Measurements from ENCODE around the gene KIAA1671. TPM values are rescaled to one million over a fixed set of nuclear protein-coding genes. Genes with fewer than 3 reads are reported as not detected.
"Not testable (repeated sequence)": the region's sequence is repeated elsewhere in the genome, so short reads cannot be mapped to it uniquely, and the experiment has no call there.

KIAA1671 gene
- polyA plus RNA-seq (ENCODE audit: insufficient read length): 27.1 TPM
- long read RNA-seq, donor 1, full-length matches to known transcripts: 2 of 2 reads
- long read RNA-seq, donor 1, partial matches to known transcripts: 0 of 2 reads
- long read RNA-seq, donor 1, other reads (novel, unspliced or antisense): 0 of 2 reads
- long read RNA-seq, donor 2: 0 reads
- long read RNA-seq, donor 3: 0 reads
- long read RNA-seq, donor 4: 0 reads
- long read RNA-seq, donor 5: 0 reads
- long read RNA-seq, donor 6: 0 reads
- long read RNA-seq, donor 7: 0 reads
- long read RNA-seq, donor 8, full-length matches to known transcripts: 1 of 9 reads
- long read RNA-seq, donor 8, partial matches to known transcripts: 8 of 9 reads
- long read RNA-seq, donor 8, other reads (novel, unspliced or antisense): 0 of 9 reads

DNA sequence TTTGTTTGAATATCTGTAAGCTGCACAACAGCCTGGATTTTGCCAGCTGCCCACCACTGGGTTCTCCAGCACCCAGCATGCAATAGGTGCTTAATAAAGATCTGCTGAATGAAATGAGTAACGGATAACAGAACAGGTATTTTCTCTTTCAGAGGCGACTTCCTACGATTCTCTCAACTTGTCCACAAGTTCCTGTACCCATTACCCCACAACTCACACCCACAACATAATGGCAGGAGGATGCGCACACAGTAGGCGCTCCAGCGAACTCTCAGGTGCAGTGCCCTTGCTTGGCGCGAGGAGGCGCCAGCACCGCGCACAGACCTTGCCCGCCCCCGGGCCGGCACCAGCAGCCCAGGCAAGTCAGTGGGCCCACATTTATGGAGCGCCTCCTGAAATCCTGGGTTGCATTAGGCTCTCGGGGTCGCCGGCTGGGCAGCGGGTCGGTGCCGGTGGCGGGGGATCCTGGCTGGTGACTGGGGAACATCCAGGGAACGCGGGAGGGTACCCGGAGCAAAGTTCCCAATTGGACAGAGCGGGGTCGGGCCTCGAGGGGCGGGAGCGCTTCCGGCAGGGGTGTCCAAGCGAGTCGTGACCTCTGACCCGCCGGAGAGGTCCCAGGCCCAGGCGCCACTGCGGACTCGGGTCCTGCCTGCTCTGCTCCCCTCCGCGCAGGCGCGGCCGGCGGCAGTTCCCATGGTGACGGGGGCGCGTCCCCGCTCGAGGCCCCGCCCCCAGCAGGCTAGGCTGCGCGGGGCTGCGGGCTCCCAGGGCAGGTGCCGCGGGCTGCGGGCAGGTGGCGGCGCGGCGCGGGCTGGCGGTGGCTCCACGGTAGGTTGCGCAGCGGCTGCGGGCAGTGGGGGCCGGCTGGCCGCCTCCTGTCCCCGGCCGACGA is at the start of gene KIAA1671:
KIAA1671 (plus strand) TSS at position 775 of the 895 bp plus-strand sequence. CDS start 75,284 bp downstream, outside the sequence.
- peak; percentile 84 for DNase-seq

GRCh38 chr22:24905909-24906308 is 46.6 kb upstream of the KIAA1671 start:
- no peak for DNase-seq

- not testable (repeated sequence) for DNase-seq
These were observed 45.4 kb upstream of the KIAA1671 start for GRCh38 chr22:24907101-24907500.

GRCh38 chr22:24920029-24920428 is 32.5 kb upstream of the KIAA1671 start:
- DNase-seq: no peak

DNA sequence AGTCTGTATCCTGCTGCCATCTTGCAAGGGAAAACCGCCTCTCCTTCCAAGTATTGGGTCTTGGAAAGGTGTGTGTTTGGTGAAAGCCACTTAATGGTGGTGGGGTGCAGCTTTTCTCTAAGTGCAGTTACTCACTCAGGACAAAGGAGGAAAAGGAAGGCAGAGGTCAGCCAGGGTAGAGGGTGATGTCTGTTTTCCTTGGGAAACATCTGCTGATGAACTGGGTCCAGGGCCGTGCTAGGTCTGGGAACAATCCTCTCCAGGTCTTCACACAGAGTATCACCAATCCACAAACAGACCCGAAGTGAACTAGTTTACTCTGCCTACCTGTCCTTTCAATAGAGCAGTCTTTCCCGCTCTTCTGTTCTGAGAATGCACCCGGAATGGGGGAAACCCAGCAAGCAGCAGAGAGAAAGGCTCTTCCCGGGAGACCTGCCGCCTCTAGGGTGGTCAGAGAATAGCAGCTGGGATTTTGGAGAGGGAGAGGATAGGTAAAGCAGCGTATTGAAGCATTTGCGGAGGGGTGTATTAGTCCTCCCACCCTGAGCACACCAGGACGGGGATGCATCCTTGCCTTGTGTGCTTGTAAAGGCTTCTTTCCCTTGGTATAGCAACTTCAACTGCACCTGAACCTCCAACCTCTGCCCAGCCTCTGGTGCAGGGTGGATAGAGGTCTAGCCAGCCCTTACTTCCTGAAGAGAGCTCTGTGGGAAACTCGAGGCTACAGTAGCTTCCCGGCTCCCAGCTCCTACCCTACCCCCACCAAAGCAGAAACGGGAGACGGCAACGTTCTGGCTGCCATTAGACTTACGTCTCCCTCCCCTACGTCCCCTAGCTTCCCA is 26.7 kb upstream of the KIAA1671 start:
- no peak for DNase-seq

- no peak for DNase-seq
These were observed 26.1 kb upstream of the KIAA1671 start for GRCh38 chr22:24926428-24926725.

DNA sequence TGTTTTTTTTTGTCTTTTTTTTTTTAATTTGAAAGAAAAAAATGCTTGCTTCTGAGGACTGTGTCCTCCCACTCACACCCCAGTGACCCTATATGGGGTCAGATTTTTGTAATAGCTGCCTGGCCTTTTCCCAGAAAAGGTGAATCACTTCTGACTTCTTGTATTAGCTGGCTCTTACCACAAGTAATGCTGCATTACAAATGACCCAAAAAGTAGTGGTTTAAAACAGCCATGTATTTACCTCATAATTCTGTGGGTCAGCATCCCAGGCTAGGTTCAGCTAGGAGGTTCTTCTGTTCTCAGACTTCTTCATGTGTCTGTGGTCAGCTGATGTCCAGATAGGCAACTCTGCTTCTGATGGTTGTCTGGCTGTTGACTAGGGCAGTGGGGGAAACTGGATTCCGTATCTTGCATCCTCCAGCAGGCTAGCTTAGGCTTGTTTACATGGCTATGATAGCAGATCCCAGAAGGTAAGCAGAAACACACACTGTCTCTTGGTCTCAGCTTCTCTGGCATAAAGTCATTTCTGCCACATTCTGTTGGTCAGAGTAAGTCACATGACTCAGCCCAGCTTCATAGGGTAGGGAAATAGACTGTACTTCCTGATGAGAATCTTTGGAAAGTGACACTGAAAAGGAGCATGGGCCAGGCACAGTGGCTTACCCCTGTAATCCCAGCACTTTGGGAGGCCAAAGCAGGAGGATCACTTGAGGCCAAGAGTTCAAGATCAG is 25.5 kb upstream of the KIAA1671 start:
- no peak for DNase-seq

DNA sequence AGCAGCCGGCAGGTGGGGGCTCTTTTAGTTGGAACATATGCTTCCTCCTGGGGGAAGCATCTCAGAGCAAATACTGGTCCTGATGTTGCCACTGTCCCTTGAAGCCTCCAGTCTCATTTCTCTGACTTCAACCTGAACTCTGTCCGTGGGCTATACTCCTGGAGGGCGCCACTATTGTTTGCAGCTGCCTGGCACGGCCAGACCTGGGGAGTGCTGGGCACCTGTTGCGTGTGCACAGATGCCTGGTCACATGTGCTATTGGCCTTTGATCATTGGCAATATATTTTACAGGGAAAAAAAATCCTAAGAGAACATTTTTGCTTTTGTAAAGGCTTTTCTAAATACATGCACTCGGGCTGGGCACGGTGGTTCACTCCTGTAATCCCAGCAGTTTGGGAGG is 24.2 kb upstream of the KIAA1671 start:
- no peak for DNase-seq

- DNase-seq: no peak
These were observed 21.8 kb upstream of the KIAA1671 start for GRCh38 chr22:24930678-24931077.

DNA sequence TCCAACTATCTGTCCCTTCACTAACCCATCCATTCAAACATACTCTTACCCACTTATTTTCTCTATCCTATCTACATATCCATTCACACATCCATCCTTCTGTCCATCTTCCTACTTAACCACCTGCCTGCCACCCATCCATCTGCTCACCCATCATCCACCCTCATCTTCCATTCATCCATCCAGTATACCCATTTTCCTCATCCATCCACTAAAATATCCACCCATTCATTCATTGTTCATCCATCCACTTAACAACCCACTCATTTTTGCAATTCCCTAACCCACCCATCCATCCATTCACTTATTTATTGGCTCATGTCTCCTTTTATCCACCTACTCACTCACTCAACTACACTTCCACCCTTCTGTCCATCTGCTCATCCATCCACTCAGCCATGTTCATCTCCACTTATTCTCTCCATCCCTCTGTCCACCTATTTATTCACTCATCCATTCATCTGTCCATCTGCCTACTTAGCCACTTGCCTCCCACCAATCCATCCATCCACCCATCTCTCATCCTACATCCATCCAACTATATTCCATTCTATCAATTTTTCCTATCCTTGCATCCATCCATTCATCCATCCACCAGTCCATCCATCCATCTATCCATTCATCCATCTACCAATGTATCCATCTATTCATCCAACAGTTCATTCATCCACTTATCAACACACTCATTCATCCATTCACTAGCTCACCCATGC is 16.6 kb upstream of the KIAA1671 start:
- no peak for DNase-seq

DNA sequence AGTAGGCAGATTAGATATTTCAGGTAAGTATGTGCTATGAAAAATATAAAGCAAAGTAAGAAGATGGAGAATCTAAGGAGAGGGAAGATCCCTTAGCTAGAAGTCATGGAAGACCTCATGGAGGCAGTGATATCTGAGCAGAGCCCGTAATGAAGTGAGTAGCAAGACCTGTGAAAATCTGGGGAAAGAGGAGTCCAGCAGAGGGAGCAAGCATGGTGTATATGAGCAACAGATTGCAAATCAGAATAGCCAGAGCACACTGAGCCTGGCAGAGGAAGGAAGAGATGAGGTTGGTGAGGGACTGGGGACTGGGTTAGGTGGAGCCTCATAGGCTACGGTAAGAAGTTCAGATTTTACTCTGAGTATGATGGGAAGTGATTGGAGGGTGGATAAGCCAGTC is 15.4 kb upstream of the KIAA1671 start:
- no peak for DNase-seq

- DNase-seq: no peak
These were observed 13.7 kb upstream of the KIAA1671 start for GRCh38 chr22:24938741-24939341.

DNA sequence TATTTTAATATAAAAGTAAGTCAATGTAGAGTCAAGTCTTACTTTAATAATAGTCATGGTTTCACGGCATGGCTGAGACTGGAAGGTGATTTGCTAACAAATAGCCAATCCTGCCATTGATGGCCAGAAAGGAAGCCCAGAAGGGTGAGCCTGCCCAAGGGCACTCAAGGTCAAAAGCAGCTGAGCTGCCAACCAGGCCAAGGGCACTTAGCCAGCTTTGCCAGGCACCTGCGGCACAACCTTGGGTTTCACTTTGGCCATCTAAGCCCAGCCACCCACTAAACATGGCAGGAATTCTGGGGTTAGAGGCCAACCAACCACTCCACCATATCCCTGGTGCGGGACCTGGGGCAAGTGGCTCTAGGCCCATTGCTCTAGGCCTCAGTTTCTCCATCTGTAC is 10.2 kb upstream of the KIAA1671 start:
- no peak for DNase-seq

DNA sequence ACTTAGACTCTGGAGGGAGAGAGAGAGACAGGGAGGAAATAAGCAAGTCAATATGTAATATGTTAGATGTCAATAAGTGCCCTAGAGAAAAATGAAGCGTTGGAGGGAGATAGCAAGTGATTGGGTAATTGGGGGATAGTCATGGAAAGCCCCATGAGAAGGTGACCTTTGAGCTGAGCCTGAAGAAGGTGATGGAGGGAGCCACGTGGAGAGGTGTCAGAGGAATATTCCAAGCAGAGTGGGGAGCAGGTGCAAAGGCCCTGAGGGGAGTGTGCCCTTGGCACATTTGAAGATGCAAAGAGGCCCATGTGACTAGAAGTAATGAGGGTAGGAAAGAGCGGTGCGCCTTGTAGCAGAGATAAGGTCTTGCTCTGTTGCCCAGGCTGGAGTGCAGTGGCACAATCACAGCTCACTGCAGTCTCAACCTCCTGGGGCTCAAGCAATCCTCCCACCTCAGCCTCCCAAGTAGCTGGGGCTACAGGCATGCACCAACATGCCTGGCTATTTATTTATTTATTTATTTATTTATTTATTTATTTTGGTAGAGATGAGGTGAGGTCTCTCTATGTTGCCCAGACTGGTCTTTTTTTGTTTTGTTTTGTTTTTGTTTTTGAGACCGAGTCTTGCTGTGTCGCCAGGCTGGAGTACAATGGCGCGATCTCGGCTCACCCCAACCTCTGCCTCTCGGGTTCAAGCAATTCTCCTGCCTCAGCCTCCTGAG is 8.1 kb upstream of the KIAA1671 start:
- DNase-seq: no peak

DNA sequence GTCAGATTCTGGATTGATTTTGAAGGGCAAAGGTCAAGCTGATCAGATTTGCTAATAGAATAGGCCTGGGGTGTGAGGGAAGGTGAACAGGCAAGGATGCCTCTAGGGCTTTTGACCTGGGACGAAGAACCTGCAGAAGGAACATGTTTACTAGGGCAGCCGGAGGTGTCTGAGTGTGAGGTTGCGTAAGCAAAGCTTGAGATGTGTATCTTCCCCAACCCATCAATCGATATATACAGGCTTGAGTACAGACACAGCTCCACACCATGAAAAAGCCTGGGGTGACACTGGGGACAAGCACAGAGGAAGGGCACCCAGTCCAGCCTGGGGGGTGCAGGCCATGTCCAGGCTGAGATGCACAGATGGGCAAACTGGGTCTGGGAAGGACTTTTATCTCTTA is 7.1 kb upstream of the KIAA1671 start:
- DNase-seq: no peak

- no peak for DNase-seq
These were observed 5.1 kb upstream of the KIAA1671 start for GRCh38 chr22:24947383-24947782.

GRCh38 chr22:24947881-24948280 is 4.6 kb upstream of the KIAA1671 start:
- DNase-seq: no peak

- DNase-seq: no peak
These were observed 3.9 kb upstream of the KIAA1671 start for GRCh38 chr22:24948356-24949202.
